Eye (tissue), 1 donor: ENCODE results near the gene LRRC27.
A peak's percentile ranks its signal among the peaks of the same experiment; 100 is the strongest.

ENCODE experiments used
- DNase-seq: peaks from one replicate; pipeline ENCODE4 v3.0.0-alpha.2; 2015

LRRC27 gene

DNA sequence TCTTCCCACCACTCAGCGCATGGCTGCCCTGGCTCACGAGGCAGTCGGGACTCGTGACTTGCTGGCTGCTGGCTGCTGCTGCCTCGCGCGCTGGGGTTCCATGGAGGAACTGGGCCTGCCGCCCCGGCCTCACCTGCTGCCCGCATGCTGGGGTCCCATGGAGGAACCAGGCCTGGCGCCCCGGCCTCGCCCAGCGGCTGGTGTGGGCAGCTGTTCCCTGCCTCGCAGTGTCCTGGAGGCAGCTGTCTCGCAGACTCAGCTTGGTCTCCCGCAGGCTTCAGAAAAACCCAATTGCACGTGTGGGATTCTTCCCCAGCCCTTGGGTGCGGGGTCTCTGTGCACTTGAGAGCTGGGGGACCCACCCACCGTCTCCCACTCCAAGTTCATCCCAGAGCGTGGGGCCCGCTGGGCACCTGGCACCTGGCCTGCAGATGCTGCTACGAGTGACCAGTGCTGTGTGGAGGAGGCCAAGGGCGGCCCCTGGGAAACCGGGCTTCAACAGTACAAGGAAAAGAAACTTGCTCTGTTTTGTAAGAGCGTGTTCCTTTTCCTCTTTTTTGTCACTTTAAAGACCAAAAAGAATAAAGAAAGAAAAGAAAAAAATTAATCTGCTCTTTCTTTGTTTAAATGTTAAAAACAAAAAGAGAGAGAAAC, 85.4 kb downstream of the LRRC27 start:
- DNase-seq = no peak

DNA sequence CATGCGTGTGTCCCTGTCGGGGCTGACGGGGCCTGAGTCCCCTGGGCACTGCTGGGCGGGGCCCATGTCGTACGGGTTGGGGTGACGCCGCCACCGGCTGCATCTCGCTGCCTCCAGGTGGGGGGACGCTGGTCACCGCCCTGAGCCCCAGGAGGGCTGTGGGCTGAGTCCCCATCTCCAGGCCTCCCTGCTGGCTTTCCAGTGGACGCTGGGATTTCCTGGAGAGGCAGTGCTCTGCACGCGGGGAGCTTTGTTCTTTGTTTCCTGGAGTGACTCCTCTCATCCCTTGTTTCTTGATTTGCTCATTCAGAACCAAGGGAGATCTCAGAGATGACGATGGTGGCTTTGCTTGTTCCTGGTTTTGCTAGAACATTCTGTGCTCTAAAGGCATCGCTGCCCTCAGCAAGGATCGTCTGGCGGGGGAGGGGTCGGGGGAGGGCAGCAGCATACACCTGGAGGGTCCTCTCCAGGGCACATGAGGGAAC, 86.0 kb downstream of the LRRC27 start:
- DNase-seq = no peak

DNA sequence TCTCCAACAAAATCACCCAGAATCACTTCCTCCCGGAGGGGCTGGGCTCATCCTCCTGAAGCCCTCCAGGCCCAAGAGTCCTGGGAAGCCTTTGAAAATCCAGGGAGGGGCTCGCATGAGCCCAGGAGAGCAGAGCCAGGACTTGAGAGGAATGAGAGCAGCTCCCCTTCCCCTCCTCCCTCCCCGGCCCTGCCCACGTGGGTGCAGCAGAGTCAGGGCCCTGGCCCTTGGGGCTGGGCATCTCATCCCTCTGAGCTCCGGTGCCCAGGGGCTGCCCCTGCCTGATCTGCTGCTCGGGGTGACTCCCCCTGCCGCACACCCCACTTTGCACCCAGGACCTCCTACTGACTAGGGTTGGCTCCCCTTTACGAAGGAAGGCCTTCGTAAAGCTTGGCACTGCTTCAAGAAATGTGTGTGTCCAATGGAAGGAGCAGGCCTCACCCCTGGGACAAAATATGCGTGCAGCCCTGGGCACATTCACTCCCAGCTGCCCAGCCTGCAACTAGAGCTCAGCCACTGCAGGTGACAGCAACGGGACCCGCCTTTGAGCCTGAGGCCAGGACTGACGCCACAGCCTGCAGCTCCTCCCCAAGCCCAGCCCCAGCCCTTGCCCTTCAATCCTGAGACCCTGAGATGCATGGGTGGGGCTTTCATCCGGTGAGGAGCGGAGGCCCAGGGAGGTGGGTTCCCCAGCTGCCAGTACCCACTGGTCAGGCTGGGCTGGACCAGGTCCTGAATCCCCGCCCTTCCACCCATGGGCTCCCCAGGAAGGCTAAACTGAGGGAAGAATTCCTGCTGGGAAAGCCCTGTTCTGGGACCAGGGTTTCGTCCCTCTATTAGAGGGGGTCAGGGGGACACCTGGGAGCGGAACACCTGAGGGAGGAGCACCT, 86.8 kb downstream of the LRRC27 start:
- peak; percentile 81 for DNase-seq

DNA sequence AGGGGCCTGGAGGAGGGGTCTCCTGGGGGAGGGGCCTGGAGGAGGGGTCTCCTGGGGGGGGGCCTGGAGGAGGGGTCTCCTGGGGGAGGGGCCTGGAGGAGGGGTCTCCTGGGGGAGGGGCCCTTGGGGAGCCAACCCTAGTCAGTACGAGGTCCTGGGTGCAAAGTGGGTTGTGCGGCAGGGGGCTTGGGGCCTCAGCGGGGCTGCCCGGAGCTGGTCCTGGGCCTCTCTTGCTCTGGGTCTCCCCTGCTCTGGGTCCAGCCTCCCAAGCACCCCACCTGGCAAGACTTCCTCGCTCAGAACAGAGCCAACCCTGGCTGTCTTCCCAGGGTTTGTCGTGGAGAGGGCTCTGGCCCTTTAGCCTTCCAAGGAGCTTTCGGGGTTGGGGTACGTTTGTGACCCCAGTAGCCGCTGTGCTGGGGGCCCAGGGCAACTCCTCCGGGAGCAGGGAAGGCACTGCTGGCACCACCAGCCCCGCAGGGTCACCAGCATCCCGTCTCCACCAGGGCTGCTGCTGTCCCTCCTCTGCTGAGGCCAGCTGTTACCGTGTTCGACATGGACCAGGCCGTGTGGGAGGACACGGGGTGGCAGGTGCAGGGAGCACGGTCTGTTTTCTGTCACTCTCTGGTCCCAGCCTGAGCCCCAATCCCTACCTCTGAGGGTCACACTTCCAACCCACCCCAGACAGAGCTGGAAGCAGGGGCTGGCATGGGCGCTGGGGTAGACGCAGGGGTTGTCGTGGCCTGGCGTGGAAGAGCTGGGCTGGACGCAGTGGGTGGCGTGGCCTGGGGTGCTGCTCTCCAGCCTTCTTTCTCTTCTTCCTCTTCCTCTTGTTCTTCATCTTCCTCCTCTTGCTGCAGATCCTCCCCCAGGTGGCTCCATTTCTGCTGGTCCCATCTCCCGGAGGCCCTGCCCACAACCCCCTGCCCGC, 87.8 kb downstream of the LRRC27 start:
- peak; percentile 57 for DNase-seq

DNA sequence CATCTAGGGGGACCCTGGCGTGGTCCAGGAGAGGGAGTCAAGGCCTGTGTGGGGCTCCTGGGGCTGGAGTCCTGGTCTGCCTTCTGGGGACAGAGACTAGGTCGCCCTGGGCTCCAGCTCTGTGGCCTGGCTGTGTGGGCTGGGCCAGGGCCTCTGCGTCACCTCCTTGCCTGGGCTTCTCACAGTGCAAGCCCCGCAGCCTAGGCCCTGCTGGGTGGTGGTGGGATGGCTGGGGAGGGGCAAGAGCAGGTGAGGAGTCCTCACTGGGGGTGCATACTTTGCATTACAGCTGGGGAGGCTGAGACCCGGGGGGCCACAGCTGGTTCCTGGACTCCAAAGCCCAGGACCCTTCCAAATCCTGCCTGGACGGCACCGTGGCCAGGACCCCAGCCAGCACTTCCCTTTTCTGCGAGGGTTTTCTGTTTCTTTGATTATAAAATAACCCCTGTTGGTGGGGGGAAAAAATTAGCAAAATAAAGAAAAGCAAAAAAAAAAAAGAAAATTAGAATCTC, 88.5 kb downstream of the LRRC27 start:
- no peak for DNase-seq

DNA sequence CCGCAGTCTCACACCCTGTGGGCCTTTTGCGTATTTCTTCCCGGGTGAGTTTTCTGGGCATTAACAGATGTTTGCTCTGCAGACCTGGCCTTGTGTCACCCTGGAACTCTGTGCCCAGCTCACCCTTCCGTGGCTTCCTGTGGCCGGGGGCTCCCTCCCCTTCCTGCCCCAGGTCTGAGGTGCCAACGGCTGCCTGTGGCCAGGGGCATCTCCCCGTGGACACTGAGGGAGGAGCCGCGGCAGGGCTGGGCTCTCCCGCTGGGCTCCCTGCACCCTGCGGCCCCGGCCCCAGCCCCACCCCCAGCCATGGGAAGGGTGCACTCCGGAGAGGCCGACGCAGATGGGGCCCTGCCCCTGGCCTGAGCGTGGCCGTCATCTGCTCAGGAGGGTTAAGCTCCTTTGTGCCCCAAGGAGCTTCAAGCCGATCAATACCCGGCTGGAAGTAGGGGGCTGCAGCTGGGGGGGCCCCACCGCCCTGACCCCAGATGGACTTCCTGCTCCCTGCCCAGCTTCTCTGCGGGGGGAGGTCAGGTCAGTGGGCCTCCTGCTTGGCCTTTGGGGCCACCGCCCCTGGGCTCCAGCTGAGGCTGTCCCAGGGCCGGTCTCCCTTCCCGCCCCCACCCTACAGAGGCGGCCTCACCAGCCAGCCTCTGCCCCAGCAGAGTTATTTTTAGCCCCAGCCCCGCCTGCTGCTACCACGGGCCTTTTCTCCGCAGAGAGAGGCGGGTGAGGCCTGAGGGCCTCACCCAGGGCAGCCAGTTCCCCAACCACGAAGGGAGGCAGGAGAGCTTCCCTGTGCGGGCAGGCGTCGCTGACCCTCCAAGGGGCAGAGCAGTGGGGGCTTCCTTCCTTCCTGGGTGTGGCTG, 89.2 kb downstream of the LRRC27 start:
- peak; percentile 81 for DNase-seq

DNA sequence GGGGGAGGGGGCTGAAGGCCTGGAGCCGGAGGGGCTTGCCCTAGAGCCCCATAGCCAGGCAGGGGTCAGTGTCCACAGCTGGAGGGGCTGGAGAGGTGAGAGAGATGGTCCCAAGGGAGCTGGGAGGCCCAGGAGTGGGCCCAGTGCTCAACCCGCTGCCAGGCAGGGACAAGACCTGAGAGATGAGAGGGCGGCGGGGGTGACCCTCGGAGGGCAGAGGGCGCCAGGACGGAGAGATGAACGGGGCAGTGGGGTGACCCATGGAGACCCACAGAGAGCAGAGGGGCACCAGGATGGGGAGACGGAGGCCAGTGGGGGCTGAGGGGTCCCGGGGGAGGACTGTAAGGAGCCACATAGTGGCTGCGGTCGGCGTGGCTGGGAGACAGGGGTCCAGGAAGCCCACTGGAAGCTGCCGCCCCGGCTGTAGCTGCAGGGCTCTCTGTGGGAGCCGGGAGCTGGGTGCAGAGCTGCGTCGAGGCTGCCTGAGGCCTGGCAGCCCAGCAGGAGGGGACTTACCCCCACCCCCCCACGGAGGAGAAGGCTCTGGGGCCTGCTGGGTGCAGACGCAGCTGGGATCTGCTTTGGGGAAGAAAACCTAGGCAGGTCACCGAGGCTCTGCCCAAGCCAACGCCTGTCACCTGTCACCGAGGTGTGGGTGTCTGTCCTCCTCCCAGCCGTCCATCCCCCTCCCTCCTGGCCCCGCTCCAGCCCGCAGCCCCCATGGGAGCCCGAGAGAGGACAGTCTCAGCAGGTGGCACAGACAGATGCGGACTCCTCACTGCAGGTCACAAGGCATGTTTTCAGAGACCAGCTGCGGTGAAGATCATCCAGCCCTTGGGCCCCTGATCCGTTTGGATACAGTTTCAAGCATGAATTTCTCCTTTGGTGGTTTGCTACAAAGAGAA, 90.1 kb downstream of the LRRC27 start:
- DNase-seq = no peak

DNA sequence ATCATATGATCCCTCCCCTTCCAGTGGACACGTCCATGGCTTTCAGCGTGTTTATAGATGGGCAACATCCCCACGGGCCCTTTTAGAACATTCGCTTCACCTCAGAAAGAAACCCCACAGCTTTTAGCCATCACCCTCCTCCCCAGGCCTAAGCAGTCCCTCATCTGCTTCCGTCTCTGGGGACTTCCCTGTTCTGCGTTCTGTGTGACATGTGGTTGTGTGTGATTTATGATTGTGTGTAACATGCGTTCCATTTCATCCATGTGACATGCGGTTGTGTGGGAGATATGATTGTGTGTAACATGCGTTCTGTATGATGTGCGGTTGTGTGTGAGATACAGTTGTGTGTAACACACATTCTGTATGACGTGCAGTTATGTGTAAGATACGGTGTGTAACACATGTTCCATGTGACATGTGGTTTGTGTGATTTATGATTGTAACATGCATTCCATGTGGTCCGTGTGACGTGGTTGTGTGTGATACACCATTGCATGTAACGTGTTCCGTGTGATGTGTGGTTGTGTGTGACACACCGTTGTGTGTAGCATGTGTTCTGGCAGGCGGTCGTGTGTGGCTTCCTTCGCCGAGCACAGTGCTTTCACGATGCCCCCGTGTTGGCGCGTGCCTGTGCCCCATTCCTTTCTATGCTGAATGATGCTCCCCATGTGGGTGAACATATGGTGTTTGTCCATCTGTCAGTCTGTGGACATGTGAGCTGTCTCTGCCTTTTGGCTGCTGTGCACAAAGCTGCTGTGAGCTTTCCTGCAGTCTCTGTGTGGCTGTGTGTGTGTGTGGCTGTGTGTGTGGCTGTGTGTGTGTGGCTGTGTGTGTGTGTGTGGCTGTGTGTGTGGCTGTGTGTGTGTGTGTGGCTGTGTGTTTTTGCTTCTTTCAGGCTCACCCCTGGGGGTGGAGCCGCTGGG, 91.2 kb downstream of the LRRC27 start:
- peak; percentile 63 for DNase-seq

DNA sequence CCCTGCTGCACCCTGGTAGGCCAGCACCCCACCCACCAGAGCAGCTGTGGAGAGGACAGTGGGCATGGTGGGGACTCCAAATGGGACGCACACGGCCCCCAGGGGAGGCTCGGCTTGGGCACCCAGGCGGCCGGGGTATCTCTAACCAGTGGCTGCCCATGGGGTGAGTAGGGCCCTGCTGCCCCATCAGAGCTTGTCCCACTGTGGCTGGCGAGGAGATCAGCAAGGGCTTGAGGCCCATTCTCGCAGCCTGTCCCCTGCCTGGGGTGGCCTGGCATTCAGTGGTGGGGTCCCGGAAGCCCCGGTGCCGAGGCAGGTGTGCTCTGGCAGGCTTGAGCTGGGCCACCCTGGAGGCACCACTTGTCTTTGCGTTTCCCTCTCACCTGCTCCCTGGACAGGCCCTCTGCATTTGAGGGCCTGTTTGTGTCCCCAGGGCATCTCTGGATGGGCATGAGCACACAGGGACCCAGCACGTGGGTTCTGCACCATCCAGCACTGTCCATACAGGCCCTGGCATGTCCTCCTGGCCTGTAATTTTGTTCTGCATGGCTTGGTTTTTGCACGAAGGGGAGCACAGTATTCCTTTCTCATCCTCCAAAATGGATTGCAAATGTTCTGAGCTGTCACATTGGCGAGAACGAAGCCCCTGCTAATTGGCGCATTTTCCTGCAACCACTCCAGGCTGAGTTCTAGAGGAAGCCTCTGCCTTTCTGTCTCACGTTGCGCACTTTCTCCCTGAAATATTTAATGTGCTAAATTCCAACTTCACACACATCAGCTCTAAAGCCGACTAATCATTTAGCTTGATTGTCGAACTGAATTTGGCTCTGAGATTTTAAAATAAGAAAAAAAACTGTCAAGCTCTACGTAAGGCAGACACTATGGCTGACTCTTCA, 92.2 kb downstream of the LRRC27 start:
- no peak for DNase-seq

DNA sequence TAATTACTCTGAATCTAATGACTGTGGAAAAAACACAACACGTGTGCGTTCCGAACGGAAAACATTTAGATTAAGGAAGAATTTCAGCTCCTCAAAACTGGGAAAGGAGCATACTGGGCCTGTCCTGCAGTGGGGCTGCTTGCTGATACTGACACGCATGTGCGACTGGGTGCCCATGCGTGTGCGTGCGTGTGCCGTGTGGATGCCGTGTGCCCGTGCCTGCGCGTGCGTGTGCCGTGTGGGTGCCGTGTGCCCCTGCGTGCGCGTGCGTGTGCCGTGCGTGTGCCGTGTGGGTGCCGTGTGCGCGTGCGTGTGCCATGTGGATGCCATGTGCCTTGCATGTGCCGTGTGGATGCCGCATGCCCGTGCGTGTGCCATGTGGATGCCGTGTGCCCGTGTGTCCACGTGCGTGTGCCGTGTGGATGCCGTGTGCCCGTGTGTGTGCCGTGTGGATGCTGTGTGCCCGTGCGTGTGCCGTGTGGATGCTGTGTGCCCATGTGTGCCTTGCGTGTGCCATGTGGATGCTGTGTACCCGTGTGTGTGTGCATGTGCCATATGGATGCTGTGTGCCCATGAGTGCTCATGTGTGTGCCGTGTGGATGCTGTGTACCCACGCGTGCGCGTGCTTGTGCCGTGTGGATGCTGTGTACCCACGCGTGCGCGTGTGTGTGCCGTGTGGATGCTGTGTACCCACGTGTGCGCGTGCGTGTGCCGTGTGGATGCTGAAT, 93.2 kb downstream of the LRRC27 start:
- DNase-seq = no peak

DNA sequence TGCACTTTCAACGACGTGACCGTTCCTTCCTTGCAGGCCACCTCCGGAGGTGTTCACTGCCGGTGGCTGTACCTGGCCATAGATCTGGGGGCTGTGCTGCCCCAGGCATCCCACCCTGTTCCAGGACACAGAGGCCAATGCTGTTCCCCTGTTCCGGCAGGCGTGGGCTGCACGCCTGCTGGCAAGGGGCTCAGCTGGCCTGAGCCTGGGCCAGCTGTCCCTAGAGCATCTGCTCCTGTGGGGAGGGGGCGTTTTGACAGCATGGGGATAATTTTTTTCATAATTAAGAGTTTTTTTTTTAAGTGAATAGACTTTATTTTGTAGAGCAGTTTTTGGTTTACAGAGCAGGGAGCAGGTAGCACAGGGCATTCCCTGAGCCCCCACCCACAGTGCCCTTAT, 93.8 kb downstream of the LRRC27 start:
- no peak for DNase-seq

DNA sequence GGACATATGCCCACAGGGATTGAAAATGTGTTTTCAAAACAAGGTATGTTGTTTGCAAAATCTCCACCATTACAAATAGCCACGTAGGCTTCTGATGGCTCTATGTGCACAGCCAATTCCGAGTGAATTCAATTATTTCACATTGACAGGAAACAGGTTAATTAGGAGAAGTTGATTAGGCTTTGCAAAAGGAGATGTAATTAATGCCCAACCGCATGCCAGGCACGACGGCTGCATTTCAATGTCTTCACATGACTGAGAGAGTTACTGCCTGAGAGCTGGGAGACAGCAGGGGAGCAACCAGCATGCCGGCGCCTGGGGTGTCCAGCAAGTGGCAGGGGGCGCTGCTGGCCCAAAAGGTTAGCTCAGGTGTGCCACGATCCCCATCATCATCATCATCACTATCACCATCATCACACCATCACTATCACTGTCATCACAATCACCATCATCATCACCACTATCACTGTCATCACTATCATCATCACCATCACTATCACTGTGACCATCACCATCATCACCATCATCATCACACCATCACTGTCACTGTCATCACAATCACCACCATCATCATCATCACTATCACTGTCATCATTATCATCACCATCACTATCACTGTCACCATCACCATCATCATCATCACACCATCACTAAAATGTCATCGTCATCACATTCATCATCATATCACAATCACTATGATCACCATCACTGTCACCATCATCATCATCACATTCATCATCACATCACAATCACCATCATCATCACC, 95.2 kb downstream of the LRRC27 start:
- no peak for DNase-seq

DNA sequence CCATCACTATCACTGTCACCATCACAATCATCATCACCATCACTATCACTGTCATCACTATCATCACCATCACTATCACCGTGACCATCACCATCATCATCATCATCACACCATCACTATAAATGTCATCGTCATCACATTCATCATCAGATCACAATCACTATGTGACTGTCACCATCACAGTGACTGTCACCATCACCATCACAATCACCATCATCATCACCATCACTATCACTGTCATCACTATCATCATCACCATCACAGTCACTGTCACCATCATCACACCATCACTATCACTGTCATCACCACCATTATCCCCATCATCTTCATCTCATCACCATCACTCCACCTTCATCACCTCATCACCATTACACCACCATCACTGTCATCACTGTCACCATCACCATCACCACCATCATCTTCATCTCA, 96.0 kb downstream of the LRRC27 start:
- no peak for DNase-seq

DNA sequence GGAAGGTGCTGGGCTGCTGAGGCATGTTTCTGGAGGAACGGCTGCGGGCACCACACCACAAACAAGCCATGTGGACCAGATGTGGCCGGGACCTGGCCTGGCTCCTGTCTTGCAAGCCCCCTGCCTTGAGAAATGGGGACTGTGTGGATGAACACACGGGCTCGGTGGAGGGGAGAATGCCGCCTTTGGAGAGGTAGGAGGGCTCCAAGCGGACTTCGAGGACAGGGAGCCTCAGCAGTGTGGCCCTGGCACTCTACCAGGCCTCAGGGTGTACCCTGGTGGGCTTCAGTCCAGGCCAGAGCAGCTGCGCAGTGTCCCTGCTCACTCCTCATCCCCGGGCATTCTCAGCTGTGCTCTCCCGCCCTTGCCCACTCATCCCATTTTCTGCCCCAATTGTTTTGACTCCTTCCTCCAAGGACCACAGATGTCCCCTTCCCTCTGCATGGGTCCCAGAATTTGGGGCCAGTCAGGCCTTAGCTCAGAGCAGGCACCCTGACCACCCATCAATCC, 96.5 kb downstream of the LRRC27 start:
- no peak for DNase-seq
